GM12864 (cell line): ENCODE results near the gene GPR141.
A peak's percentile ranks its signal among the peaks of the same experiment; 100 is the strongest.

Source experiments
- DNase-seq: peaks from one replicate; pipeline ENCODE4 v3.0.0-alpha.2; 2011; ENCODE audit warnings: low read depth
- H3K4me3 ChIP-seq: 2 replicates; pipeline ENCODE4 v1.5.1; 2011; ENCODE audit warnings: mild to moderate bottlenecking, low read depth, low read length, control low read depth
- CTCF ChIP-seq: IDR thresholded peaks from 2 replicates; pipeline ENCODE4 v1.5.1; 2011; ENCODE audit warnings: low read depth, mild to moderate bottlenecking, moderate library complexity, low read length, control low read depth, inconsistent platforms; ENCODE audit errors: missing control alignments

GPR141 gene

DNA sequence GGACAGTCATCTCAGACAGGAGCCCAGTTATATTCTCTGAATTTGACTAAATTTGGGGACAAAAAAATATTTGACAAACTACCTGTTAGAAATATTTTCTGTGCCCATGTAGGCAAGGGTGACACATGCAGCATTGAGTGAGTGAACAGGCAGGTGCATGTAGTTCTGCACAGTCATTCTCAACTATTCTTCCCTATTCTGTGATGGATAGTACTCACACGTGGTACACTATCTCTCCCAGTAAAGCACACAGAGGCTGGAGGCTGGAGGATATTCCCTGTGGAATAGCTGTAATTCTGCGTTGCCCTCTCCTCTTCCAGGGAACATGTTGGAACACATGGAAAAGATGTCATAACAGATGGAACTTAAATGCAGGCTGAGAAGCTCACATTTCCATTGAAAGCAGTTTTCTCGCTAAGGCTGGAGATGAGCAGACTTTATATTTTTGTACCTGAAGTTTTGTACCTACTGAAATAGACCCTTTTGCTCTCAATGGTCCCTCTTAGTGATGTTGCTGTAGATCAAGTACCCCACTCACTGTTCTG is 75.0 kb downstream of the GPR141 start:
- H3K4me3 ChIP-seq = no peak overlapping the region
- DNase-seq = no peak
- no peak for TF ChIP-seq CTCF

DNA sequence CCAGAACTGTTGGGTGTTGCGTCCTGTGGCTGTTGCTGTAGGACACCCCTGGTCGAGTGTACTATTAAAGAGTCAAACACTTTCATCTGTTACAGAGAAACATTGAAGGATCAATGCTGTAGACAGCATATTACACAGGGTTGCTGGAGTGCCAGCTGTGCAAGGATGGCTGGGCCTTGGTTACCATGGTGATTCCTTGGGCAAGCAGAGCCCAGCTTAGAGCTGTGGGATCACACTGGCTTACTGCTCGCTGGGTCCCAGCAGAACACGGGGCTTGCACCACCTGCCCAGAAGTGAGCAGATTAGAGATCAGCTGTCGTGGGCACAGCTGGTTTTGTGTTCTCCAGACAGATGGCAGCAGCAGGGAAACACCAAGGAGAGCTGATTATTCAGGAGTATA is 76.0 kb downstream of the GPR141 start:
- TF ChIP-seq CTCF = no peak
- DNase-seq = no peak
- no peak overlapping the region for H3K4me3 ChIP-seq

GRCh38 chr7:37765421-37765829 is 81.9 kb downstream of the GPR141 start:
- H3K4me3 ChIP-seq = no peak overlapping the region
- no peak for TF ChIP-seq CTCF
- no peak for DNase-seq

DNA sequence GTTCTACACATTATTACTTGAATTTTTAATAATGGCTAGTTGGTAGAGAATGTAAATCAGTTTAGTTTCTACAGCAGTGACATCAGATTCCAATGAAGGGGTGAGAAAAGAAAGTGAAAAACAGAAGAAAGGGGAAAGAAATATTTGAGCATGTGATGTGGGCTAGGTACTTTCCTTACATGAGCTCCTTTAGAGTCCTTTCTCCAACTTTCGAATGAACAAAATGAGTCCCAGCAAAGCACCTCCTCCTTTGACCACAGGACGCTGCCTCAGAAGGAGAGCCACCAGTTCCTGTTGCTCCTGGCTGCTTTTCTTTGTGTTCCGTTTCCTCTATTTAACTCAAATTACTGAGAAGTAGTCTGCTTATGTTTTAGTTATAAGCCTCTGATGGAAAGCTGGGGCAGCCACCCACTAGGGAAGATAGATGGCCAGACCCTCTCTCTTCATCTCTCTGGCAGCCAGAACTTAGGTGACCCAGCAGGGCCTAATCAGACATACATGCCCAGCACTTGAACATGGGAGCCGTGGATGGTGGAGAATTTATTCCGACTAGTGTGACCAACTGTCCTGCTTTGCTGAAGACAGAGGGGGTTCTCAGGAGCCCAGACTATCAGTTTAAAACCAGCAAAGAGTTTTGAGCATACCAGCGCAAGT is 82.4 kb downstream of the GPR141 start:
- peak; percentile 42 for DNase-seq
- no peak for TF ChIP-seq CTCF

GRCh38 chr7:37768611-37769010 is 85.0 kb downstream of the GPR141 start:
- TF ChIP-seq CTCF = no peak
- no peak overlapping the region for H3K4me3 ChIP-seq
- no peak for DNase-seq

More for the DNA sequence above, 82.4 kb downstream of the GPR141 start:
- no peak overlapping the region for H3K4me3 ChIP-seq

DNA sequence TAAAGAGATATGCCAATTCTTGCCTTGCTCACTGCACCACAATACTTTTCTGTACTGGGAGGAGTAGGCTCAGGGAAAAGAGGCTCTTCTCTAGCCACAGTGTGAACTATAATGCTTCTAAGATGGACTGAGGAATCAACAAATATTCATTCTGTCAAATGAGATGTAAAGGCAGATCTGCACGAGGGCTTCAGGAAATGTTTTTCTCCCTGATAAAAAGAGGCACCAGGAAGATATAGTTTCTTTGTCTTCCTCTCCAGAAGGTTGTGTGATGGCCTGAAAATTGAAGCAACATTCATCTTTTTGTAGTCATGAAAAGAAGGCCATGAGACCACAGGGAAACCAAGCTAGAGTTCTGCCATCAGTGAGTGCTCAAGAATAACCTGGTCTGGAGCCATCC is 85.7 kb downstream of the GPR141 start:
- no peak overlapping the region for H3K4me3 ChIP-seq
- DNase-seq = no peak
- no peak for TF ChIP-seq CTCF

DNA sequence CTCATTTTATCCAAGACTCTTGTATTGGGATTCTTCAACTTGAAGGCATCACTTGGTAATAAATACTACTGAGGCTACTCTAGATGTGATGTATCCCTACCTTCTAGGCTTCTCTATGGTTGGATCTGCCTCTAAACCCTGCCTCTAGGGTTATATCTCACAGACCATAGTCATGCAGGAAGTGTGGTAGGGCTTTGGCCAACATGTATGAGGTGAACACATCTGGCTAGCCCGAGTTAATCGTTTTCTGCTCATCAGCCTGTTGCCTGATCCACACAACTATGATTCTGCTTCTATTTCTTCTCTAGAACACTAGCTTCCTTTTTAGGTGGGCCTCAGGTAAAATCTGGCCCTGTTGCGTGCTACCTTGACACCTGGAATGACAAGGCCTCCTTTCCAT is 86.2 kb downstream of the GPR141 start:
- no peak for DNase-seq
- H3K4me3 ChIP-seq = no peak overlapping the region
- TF ChIP-seq CTCF = no peak
